ENCODE measurements around the gene UMODL1. TPM values are rescaled to one million over a fixed set of nuclear protein-coding genes. Genes with fewer than 3 reads are reported as not detected.

UMODL1 gene
- total RNA-seq, 1 experiment from 2014 or later = 0.08 TPM

DNA sequence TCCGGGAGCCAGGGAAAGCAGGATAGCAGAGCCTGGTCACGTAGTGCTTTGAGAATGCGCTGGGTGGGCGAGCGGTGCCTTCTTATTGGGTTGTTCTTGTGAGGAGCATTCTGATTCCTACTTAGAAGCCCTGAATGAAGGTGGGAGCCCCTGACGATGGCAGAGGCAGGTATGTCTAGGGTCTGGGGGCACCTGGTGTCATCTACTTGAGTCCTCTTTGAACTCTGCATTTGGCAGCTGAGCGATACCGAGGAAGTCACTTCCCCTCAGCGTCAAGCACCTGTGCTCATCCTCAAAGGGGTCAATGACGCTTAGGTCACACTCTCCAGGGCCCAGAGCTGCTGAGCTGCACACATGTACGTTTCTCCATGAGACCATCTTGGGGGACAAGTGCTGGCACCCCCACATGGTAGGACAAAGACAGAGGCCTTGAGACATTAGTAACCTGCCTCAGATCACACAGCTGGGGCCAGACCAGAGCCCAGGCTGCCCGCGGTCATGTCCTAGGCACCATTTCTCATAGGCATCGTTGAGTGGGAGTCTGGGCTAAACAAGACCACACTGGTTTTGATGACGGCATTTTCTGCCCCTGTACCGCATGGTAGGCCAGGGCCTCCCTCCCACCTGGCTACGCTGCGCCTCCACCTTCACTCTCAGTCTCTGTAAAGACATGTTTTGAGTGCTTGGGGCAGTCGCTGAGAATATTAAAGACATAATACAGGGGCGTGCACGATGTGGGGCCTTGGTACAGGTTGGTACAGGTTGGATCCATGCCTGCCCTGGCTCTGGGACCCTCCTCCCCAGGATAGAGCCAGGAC lies 78.7 kb downstream of the UMODL1 start:
- DNase-seq (ENCODE audit: low spot score) = no peak

DNA sequence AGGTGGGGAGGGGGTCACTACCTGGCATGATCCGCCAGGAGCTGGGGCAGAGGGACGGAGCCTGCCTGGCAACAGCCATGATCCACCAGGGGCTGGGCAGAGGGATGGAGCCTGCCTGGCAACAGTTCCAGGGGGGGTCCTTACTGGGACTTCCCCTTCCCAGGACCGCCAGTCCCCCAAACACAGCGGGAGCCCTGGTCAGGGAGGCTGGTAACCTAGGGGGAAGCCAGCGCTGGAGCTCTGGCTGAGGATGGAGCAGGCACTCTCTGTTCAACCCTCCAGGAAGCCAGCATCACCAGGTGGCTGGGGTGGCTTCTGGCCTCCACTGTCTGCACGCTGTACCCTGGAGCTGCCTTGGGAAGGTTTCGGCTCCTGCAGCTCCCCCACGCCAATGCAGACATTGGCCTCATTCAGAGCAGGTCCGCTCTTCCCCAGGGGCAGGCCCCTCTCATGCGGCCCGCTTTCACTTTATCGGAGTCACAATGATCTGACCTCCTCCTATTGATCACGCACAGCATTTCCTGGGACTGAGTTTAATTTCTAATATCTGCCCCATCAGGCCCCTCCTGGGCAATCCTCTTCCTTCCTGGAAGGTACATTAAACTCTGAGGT lies 79.5 kb downstream of the UMODL1 start:
- DNase-seq (ENCODE audit: low spot score) = no peak

GRCh38 chr21:42151148-42151947 lies 80.2 kb downstream of the UMODL1 start:
- DNase-seq (ENCODE audit: low spot score) = no peak

- DNase-seq (ENCODE audit: low spot score) = no peak
Measured at GRCh38 chr21:42151948-42152220, 80.8 kb downstream of the UMODL1 start.

DNA sequence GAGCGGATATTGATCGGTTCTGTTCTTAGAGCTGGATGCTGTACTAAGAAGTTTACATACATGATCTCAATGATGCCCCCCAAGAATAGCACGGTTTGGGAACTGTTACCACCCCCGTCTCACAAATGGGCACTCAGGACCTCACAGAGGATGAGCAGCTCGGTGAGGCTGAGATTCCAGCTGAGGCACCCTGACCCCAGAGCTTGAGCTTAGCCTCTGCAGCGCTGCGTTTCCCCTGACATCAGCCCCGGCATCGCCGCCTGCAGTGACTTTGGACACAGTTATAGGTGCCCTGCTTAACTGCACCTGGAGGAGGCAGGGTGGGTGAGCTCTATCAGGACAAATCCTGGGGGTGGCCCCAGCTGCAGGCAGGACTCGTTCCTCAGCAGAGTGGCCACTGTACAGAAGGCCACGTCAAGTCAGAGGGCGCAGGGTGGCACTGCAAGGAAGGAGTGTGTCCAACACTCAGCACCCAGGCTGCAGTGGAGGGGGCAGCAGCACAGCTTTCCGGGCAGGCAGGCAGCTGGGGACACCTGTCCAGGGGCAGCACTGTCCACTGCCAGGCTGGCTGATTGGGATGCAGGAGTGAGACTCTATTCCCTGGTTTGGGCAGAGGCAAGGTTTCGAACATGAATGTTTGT lies 82.0 kb downstream of the UMODL1 start:
- no peak for DNase-seq (ENCODE audit: low spot score)

DNA sequence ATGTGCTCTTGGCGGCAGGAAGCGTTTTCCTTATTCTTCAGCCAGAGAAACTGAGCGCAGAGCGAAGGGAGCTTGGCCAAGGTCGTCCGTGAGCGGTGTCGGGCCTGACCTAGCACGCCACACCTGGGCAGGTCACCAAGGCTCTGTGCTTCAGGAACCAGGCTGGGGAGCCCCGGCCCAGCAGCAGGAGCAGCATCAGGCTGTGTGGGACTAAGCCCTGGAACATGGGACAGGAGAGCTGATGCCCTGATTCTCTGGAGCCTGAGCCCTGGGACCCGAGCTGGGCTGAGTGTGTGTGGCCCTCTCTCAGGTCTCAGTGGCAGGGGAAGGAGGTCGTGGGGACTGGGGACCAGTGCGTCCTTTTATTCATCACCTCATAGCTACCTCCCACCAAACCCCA lies 82.6 kb downstream of the UMODL1 start:
- DNase-seq (ENCODE audit: low spot score) = no peak

GRCh38 chr21:42154237-42155044 lies 83.3 kb downstream of the UMODL1 start:
- DNase-seq (ENCODE audit: low spot score) = no peak

GRCh38 chr21:42155045-42155855 lies 84.1 kb downstream of the UMODL1 start:
- no peak for DNase-seq (ENCODE audit: low spot score)

DNA sequence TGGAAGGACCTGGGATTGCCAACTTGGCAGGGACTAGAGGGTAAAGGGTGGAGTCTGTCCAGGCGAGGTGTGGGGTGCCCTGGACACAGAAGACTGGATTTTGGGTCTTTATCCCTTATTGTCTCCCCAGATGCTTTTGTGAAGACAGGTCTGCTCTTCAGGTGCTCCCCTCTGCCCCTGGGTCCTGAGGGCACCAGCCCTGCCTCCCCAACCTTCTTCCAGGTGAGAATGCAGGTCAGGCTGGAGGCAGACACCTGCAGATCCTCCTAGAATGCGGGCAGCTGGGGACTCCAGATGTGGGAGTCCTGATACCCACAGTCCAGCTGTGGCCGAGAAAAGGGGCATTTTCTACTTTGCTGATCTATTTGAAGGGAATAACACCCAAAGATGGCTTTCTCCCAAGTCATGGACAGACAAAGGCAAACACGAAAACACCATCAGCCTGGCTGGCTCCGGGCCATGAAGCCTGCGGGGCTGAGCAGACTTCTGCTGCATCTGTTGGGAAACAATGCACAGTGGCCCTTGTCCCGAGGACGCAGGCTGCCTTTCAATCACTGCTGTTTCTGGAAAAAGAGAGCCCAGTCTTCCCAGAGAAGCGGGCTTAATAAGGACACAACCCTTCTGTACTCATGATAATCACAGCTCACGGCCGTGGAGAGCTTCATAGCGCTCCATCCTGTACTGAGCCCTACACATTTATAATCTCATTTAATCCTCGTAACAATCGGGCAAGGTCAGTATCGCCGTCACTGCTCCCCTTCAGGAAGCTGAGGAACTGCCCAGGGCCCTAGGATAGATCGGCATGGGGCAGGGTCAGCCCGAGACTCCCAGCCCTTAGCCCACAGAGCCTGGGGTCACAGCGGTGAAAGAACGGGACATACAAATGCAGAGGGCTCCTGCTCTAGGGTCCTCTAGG lies 85.8 kb downstream of the UMODL1 start:
- no peak for DNase-seq (ENCODE audit: low spot score)

GRCh38 chr21:42157606-42158310 lies 86.6 kb downstream of the UMODL1 start:
- DNase-seq (ENCODE audit: low spot score) = no peak

- no peak for DNase-seq (ENCODE audit: low spot score)
Measured at GRCh38 chr21:42158846-42159245, 87.7 kb downstream of the UMODL1 start.

- DNase-seq (ENCODE audit: low spot score) = no peak
Measured at GRCh38 chr21:42159560-42160110, 88.5 kb downstream of the UMODL1 start.

GRCh38 chr21:42160111-42160721 lies 89.1 kb downstream of the UMODL1 start:
- no peak for DNase-seq (ENCODE audit: low spot score)

DNA sequence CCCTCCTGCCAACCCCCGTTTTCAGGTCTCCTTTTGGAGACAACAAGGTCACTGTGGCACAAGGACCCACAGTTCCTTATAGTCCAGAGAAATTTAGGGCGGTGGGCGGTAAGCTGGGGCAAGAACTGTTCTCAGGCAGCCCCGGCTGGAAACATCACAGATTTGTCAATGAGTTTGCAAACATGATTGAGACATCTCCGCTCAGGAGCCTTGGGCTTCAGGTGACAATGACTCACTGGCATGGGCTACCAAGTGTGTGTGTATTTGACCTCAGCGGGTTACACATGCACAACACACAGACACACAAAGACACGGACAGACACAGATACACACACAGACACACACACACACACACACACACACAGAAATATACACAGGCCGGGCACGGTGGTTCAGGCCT lies 89.6 kb downstream of the UMODL1 start:
- no peak for DNase-seq (ENCODE audit: low spot score)

DNA sequence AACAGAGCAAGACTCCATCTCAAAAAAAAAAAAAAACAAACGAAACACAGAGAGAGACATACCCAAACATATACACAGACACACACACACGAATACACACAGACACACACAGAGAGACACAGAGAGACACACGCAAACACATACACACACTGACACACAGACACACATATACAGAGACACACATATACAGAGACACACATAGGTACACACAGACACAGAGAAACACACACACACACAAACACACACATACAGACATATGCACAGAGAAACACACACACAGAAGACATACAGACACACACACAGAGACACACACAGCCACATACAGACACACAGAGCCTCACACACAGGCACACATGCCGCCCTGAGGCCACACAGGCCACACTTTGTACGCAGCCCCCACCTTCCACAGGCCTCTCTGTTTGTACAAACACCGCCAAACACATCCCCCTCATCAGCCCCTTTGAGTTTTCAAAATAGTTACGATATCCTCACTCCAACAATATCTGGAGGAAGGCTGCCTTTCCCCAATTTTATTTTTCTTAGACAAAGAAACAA lies 90.4 kb downstream of the UMODL1 start:
- DNase-seq (ENCODE audit: low spot score) = no peak

DNA sequence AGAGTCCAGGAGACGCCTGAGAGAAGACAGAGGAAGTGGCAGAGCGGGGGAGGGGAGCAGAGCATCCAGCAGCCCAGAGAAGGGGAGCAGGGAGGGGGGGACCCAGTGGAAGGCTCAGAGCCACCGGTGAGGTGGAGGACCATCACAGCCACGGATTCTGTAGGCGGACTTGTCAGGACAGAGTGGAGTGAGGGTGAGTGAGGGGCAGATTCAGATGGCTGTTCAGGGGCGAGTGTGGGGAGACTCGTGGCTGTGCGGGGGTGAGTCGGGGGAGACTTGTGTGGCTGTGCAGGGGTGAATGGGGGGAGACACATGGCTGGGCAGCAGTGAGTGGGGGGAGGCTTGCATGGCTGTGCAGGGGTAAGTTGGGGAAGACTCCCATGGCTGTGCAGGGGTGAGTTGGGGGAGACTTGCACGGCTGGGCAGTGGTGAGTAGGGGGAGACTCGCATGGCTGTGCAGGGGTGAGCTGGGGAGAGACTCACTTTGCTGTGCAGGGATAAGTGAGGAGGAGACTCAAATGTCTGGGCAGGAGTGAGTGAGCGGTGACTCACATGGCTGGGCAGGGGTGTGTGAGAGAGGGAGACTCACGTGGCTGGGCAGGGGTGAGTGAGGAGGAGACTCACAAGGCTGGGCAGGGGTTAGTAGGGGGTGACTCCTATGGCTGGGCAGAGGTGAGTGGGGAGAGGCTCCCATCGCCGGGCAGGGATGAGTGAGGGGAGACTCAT lies 91.0 kb downstream of the UMODL1 start:
- DNase-seq (ENCODE audit: low spot score) = no peak
